ENCODE data around the gene LRRC42. TPM values are rescaled to one million over a fixed set of nuclear protein-coding genes. Genes with fewer than 3 reads are reported as not detected.

The LRRC42 gene
- total and polyA plus RNA-seq, 9 donors: 14.5 to 29.1 (median 20.8) TPM

DNA sequence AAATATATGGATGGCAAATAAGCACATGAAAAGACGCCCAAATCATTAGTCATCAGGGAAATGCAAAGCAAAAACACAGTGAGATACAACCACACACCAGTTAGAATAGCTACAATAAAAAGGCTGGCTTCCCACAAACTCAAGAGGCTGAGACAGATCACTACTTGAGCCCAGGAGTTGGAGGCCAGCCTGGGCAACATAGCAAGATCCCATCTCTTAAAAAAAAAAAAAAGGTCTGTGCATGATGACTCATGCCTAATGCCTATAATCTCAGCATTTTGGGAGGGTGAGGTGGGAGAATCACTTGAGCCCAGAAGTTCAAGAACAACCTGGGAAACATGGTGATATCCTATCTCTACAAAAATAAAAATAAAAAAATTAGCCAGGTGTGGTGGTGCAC lies 52.1 kb downstream of the LRRC42 start:
- H3K4me3 ChIP-seq: no peak overlapping the region
- TF ChIP-seq, protein P1, sequence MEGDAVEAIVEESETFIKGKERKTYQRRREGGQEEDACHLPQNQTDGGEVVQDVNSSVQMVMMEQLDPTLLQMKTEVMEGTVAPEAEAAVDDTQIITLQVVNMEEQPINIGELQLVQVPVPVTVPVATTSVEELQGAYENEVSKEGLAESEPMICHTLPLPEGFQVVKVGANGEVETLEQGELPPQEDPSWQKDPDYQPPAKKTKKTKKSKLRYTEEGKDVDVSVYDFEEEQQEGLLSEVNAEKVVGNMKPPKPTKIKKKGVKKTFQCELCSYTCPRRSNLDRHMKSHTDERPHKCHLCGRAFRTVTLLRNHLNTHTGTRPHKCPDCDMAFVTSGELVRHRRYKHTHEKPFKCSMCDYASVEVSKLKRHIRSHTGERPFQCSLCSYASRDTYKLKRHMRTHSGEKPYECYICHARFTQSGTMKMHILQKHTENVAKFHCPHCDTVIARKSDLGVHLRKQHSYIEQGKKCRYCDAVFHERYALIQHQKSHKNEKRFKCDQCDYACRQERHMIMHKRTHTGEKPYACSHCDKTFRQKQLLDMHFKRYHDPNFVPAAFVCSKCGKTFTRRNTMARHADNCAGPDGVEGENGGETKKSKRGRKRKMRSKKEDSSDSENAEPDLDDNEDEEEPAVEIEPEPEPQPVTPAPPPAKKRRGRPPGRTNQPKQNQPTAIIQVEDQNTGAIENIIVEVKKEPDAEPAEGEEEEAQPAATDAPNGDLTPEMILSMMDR (IDR thresholded peaks at IDR 0.05): no peak
- TF ChIP-seq EP300 (IDR thresholded peaks at IDR 0.05) (no peak), POLR2A (IDR thresholded peaks at IDR 0.05) (no peak)
- H3K36me3 ChIP-seq: no peaks in the 10 kb centered on the region
- intact Hi-C loops (cut with DNase I): no loop called here
- no peaks in the 10 kb centered on the region for H3K27me3 ChIP-seq
- no peaks in the 10 kb centered on the region for H3K4me1 ChIP-seq (ENCODE audit: insufficient read depth)
- DNase-seq: no peak
- H3K9me3 ChIP-seq: no peaks in the 10 kb centered on the region
- WGBS, 3 donors: 81 to 84% (median 84%) methylated on average over 1 of the region's 1 CpG
- no peak overlapping the region for H3K27ac ChIP-seq

DNA sequence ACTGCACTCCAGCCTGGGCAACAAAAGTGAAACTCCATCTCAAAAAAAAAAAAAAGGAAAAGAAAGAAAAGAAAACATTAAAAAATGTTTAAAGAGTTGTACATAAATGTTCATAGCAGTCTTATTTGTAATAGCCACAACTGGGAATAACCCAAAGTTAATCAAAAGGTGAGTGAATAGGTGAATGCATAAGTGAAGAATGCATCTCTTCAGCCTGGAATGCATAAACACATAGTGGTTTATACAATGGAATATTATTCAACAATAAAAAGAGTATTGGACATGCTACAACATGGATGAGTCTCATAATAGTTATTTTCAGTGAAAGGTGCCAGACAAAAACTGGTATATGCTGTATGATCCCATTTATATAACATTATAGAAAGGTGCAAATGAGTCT lies 53.8 kb downstream of the LRRC42 start:
- Histone ChIP-seq H3K9me3 (no peaks in the 10 kb centered on the region), H3K27me3 (no peaks in the 10 kb centered on the region), H3K27ac (no peak overlapping the region), H3K4me3 (no peak overlapping the region), H3K4me1 (ENCODE audit: insufficient read depth) (no peaks in the 10 kb centered on the region), H3K36me3 (no peaks in the 10 kb centered on the region)
- TF ChIP-seq EP300 (IDR thresholded peaks at IDR 0.05) (no peak), POLR2A (IDR thresholded peaks at IDR 0.05) (no peak)
- TF ChIP-seq, protein P1 (IDR thresholded peaks at IDR 0.05): no peak
- intact Hi-C loops (cut with DNase I): no loop called here
- no peak for DNase-seq

DNA sequence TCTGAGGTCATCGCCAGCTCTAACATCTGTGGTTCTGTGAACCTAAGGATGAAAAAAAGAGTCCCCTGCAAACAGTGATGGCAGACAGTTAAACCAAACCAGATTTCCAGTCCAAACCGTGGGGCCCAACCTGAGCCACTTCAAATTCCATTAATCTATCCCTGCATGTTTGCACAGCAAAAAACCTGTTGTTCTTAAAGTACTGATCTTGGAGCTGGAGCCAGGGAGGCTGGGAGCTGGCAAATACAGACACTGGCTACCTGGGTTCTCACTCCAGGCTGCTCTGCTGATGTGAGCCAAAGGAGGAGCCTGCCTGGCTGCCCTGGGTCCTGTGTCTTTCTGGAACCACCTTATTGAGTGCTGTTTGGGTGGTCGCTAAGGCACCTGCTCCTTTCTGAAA lies 55.4 kb downstream of the LRRC42 start:
- 43 to 58% (median 49%) methylated on average over 3 of the region's 3 CpGs for WGBS, 3 donors
- no peaks in the 10 kb centered on the region for H3K4me1 ChIP-seq (ENCODE audit: insufficient read depth)
- no peak overlapping the region for H3K27ac ChIP-seq
- no peaks in the 10 kb centered on the region for H3K36me3 ChIP-seq
- TF ChIP-seq POLR2A (IDR thresholded peaks at IDR 0.05) (no peak), EP300 (IDR thresholded peaks at IDR 0.05) (no peak)
- TF ChIP-seq, protein P1 (IDR thresholded peaks at IDR 0.05): no peak
- intact Hi-C loops (cut with DNase I): no loop called here
- no peaks in the 10 kb centered on the region for H3K27me3 ChIP-seq
- no peaks in the 10 kb centered on the region for H3K9me3 ChIP-seq
- no peak for DNase-seq
- no peak overlapping the region for H3K4me3 ChIP-seq

DNA sequence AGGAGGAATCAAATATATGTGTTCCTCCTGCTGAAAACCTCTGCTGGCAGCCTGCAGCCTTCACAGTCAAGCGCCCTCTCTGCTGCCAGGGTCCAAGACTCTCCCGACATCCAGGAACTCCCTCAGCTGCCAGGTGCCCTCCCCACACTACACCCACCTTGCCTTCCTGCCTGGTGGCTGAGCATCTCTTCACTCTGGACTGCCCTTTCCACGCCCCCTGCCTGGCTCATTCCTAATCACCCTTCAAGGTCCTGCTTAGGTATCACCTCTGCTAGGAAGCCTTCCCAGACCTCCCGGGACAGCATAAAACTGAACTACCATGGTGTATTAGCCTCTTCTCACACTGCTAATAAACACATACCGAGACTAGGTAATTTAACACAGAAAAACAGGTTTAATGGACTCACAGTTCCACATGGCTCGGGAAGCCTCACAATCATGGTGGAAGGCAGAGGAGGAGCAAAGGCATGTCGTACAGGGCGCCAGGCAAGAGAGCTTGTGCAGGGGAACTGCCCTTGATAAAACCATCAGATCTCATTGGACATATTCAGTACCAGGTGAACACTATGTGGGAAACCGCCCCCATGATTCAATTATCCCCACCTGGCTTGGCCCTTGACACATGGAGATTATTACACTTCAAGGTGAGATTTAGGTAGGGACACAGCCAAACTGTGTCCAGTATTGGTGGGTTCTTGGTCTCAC lies 56.5 kb downstream of the LRRC42 start:
- H3K4me3 ChIP-seq: no peak overlapping the region
- peak in 1 of 5 donors; percentile 4 for DNase-seq
- intact Hi-C loops (cut with DNase I): no loop called here
- TF ChIP-seq, protein P1 (IDR thresholded peaks at IDR 0.05): no peak
- no peak for TF ChIP-seq POLR2A (IDR thresholded peaks at IDR 0.05)
- TF ChIP-seq EP300 (IDR thresholded peaks at IDR 0.05): no peak
- H3K4me1 ChIP-seq (ENCODE audit: insufficient read depth): no peaks in the 10 kb centered on the region
- no peaks in the 10 kb centered on the region for H3K27me3 ChIP-seq
- no peaks in the 10 kb centered on the region for H3K9me3 ChIP-seq
- H3K27ac ChIP-seq: no peak overlapping the region
- 68 to 69% (median 69%) methylated on average over 9 of the region's 9 CpGs for WGBS, 3 donors
- H3K36me3 ChIP-seq: no peaks in the 10 kb centered on the region

Measured in ovary (tissue), 9 donors.